Ishikawa (cell line): Measurements from ENCODE around the gene SCARF2.

Experiments used
- CEBPB ChIP-seq: IDR thresholded peaks from 2 replicates; pipeline ENCODE4 v1.6.1; 2012
- CREB1 ChIP-seq: IDR thresholded peaks from 2 replicates; pipeline ENCODE4 v1.6.1; 2012; ENCODE audit warnings: low read depth
- EGR1 ChIP-seq: IDR thresholded peaks from 2 replicates; pipeline ENCODE4 v1.6.1; 2012
- EP300 ChIP-seq: IDR thresholded peaks from 2 replicates; pipeline ENCODE4 v1.6.1; 2012; ENCODE audit warnings: borderline replicate concordance
- FOXM1 ChIP-seq: IDR thresholded peaks from 2 replicates; pipeline ENCODE4 v1.6.1; 2012; ENCODE audit warnings: low read depth, borderline replicate concordance
- NFIC ChIP-seq: IDR thresholded peaks from 2 replicates; pipeline ENCODE4 v1.6.1; 2012
- RAD21 ChIP-seq: IDR thresholded peaks from 2 replicates; pipeline ENCODE4 v1.6.1; 2012; ENCODE audit warnings: low read depth
- REST ChIP-seq: IDR thresholded peaks from 2 replicates; pipeline ENCODE4 v1.6.1; 2012; ENCODE audit warnings: low read depth, mild to moderate bottlenecking
- TAF1 ChIP-seq: IDR thresholded peaks from 2 replicates; pipeline ENCODE4 v1.6.1; 2012; ENCODE audit warnings: low read depth, mild to moderate bottlenecking
- TCF12 ChIP-seq: IDR thresholded peaks from 2 replicates; pipeline ENCODE4 v1.6.1; 2012; ENCODE audit warnings: low read depth
- TEAD4 ChIP-seq: IDR thresholded peaks from 2 replicates; pipeline ENCODE4 v1.6.1; 2012
- YY1 ChIP-seq: IDR thresholded peaks from 2 replicates; pipeline ENCODE4 v1.6.1; 2012; ENCODE audit warnings: low read depth
- ZBTB7A ChIP-seq: IDR thresholded peaks from 2 replicates; pipeline ENCODE4 v1.6.1; 2012; ENCODE audit warnings: low read depth
- TF ChIP-seq, protein P1 (sequence below): IDR thresholded peaks from 2 replicates; pipeline ENCODE4 v1.6.1; 2012
- TF ChIP-seq, protein P2 (sequence below): IDR thresholded peaks from 2 replicates; pipeline ENCODE4 v1.6.1; 2012

SCARF2 gene

DNA sequence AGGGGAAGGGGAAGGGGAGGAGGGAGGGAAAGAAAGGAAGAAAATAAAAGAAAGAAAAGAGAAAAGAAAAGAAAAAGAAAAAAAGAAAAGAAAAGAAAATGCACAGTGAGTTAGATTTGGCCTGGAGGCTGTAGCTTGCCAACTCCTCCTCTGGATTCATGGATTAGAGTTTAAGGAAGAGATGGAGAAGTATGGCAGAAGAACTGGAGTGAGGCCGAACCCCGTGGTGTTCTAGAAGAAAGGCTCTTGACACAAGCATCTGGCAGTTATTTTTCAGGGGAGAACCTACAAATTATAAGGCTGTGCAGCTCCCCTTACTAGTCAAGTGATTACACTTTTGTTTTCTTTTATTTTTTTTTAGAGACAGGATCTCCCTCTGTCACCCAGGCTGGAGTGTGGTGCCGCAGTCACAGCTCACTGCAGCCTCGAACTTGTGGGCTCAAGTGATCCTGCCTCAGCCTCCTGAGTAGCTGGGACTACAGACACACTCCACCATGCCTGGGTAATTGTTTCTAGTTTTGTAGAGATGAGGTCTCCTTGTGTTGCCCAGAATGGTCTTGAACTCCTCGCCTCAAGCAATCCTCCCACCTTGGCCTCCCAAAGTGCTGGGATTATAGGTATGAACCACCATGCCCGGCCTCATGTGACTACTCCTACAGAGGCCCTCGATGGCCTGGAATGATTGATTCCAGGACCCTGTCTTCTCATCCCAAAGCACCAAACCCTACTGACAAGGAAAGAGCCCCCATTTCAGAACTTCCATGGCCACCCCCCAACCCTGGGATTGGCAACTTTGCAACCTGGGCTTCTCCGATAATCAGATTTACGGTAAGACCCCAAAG is 24.2 kb downstream of the SCARF2 start:
- TF ChIP-seq RAD21, result no peak
- no peak for TF ChIP-seq ZBTB7A
- no peak for TF ChIP-seq TAF1
- no peak for TF ChIP-seq YY1
- TF ChIP-seq FOXM1, result no peak
- no peak for TF ChIP-seq NFIC

DNA sequence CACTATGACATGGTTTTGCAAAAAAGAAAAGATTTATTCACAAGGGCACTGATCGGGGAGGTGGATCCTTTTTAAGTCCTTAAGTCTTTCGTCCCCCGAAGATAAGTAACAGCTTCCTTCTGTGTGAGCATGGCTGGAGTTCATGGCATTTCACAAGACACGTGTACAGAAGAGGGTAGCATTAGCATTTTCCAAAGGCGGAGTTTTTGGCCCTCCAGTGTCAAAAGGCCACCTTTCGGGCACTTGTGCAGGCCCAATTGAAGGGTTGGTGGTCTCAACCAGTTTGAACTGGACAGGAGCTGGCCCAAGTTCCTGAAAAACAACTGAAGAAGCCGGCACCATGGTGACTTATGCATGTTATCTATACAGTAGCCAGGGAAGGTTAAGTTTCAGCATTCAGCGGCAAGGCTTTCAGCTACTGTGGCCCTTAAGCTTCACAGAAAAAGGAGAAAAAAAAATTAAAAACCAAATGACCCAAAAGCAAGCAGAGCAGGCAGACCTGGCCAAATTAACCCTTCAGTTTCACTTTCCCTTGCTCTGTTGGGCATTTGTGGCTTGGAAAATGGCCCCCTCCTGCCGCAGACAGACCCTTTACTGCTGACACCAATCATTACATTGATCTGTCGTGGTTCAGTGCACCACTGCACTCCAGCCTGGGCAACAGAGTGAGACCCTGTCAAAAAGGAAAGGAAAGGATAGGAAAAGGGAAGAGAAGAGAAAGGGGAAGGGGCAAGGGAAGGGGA is 25.0 kb downstream of the SCARF2 start:
- TF ChIP-seq TEAD4, result no peak
- no peak for TF ChIP-seq YY1
- TF ChIP-seq CEBPB, result no peak
- TF ChIP-seq CREB1, result no peak
- no peak for TF ChIP-seq NFIC
- TF ChIP-seq REST, result no peak

GRCh38 chr22:20408891-20409290 is 28.7 kb downstream of the SCARF2 start:
- no peak for TF ChIP-seq CREB1
- TF ChIP-seq, protein P1, sequence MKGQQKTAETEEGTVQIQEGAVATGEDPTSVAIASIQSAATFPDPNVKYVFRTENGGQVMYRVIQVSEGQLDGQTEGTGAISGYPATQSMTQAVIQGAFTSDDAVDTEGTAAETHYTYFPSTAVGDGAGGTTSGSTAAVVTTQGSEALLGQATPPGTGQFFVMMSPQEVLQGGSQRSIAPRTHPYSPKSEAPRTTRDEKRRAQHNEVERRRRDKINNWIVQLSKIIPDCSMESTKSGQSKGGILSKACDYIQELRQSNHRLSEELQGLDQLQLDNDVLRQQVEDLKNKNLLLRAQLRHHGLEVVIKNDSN, result no peak
- TF ChIP-seq TEAD4, result no peak
- TF ChIP-seq NFIC, result no peak
- TF ChIP-seq, protein P2, sequence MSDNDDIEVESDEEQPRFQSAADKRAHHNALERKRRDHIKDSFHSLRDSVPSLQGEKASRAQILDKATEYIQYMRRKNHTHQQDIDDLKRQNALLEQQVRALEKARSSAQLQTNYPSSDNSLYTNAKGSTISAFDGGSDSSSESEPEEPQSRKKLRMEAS, result no peak
- TF ChIP-seq RAD21, result no peak
- no peak for TF ChIP-seq CEBPB
- no peak for TF ChIP-seq TAF1
- TF ChIP-seq FOXM1, result no peak
- no peak for TF ChIP-seq YY1
- no peak for TF ChIP-seq EGR1
- TF ChIP-seq REST, result no peak
- no peak for TF ChIP-seq TCF12
- TF ChIP-seq EP300, result no peak
- no peak for TF ChIP-seq ZBTB7A

DNA sequence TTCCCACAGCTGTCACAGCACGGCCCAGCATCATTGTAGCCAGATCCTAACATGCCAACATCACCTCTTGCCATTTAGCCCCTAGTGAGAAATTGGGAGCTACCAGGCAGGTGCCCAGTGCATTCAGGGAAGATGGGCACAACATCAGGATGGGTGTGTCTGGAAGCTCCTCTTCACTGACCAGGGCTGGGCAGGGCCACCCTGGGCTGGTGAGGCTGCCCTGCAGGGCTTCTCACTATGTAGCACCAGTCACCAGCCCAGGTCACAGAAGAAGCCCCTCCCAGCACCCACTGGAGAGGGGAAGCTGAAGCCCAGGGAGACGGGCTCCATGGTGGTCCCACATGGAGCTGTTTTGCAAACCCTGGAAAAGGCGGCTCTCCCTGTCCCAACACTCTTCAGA is 29.8 kb downstream of the SCARF2 start:
- TF ChIP-seq TAF1, result no peak
- no peak for TF ChIP-seq ZBTB7A
- no peak for TF ChIP-seq REST
- TF ChIP-seq EP300, result no peak
- TF ChIP-seq TEAD4, result no peak

DNA sequence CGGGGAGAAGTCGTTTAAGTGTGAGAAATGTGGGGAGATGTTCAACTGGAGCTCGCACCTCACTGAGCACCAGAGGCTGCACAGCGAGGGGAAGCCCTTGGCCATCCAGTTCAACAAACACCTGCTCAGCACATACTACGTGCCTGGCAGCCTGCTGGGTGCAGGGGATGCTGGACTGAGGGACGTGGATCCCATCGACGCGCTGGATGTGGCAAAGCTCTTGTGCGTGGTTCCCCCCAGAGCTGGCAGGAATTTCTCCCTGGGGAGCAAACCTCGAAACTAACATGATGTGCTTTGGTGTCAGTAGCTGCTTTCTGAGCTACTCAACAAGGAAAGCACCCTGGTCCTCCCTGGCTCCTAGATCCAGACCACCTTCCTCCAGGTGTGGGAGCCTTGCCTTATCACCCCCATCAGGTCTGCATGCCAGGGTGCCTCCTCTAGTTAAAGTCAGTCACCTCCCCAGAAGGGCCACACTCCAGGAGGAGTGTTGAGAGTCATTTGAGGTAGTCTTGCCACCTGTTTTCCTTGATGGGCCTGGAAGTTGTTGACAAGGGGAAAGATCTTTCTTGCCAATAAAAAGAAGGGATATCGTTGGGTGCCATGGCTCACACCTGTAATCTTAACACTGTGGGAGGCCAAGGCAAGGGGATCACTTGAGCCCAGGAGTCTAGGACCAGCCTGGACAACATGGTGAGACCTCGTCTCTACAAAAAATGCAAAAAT is 30.8 kb downstream of the SCARF2 start:
- TF ChIP-seq EP300, result no peak
- no peak for TF ChIP-seq NFIC
